Muscle layer of duodenum (tissue), 2 donors: Measurements from ENCODE around the gene LAIR2.

Experiments used
- H3K27ac ChIP-seq: one replicate; pipeline ENCODE4 v1.7.0; 2013; ENCODE audit warnings: mild to moderate bottlenecking, low read length
- H3K27me3 ChIP-seq: one replicate; pipeline ENCODE4 v1.7.0; 2013; ENCODE audit warnings: low read depth, mild to moderate bottlenecking, control low read depth, low read length
- H3K36me3 ChIP-seq, 2 donors: one replicate each; pipeline ENCODE4 v1.7.0; 2013; ENCODE audit warnings: low read length in 2 of 2, control low read depth in 1 of 2, mild to moderate bottlenecking in 1 of 2; ENCODE audit not compliant: insufficient read depth in 2 of 2, control insufficient read depth in 1 of 2
- H3K4me1 ChIP-seq, 2 donors: one replicate each; pipeline ENCODE4 v1.7.0; 2013; ENCODE audit warnings: low read length in 2 of 2, mild to moderate bottlenecking in 2 of 2, control low read depth in 1 of 2, moderate library complexity in 1 of 2; ENCODE audit not compliant: insufficient read depth in 2 of 2, control insufficient read depth in 1 of 2
- H3K4me3 ChIP-seq, 2 donors: one replicate each; pipeline ENCODE4 v1.7.0; 2013; ENCODE audit warnings: low read length in 2 of 2, low read depth in 1 of 2, mild to moderate bottlenecking in 1 of 2
- H3K9me3 ChIP-seq, 2 donors: one replicate each; pipeline ENCODE4 v1.7.0; 2013; ENCODE audit warnings: low read length in 2 of 2, control low read depth in 1 of 2, mild to moderate bottlenecking in 1 of 2; ENCODE audit not compliant: control insufficient read depth in 1 of 2
- donor health status: healthy.

The LAIR2 gene

DNA sequence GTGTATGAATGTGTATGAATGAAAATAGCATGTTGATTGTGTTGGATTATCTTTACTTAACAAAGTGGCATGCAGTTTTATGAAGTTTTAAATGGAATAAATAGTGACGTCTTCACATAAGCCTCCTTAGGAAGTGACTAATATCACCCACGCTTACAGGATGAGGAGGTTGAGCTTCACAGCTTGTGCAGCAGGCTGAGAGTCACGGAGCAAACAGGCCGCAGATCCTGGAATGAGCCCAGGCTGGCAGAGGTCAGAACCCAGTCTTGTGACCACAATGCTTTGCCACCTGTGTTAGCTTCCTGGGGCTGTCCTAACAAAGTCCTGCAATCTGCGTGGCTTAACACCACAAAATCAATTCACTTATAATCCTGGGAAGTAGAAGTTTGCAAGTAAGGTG, 20.8 kb downstream of the LAIR2 start:
- H3K27ac ChIP-seq = no peak overlapping the region
- H3K36me3 ChIP-seq = no peaks in the 10 kb centered on the region
- no peaks in the 10 kb centered on the region for H3K9me3 ChIP-seq
- H3K4me3 ChIP-seq = no peak overlapping the region
- H3K4me1 ChIP-seq = no peaks in the 10 kb centered on the region
- H3K27me3 ChIP-seq = no peaks in the 10 kb centered on the region

DNA sequence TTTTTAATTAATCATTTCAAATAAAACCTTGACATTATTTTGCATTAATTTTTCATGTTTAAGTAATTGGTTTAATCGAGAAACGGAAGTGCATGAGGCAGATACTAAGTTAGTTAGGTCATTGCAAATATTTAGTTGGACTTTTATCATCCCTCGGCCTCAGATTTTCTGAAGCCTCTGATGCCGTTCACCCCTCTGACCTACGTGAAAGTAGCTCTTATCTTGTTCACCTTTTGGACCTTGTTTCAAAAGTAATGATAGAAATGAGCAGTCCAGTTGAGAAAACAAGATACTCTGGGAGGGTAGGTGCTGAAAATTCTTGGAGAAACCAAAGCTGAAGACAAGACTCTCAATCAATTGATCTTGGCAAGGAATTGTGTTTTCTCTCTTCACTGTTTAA, 23.0 kb downstream of the LAIR2 start:
- no peaks in the 10 kb centered on the region for H3K27me3 ChIP-seq
- no peaks in the 10 kb centered on the region for H3K9me3 ChIP-seq
- H3K27ac ChIP-seq = no peak overlapping the region
- H3K4me1 ChIP-seq = no peaks in the 10 kb centered on the region
- no peak overlapping the region for H3K4me3 ChIP-seq
- H3K36me3 ChIP-seq = no peaks in the 10 kb centered on the region

DNA sequence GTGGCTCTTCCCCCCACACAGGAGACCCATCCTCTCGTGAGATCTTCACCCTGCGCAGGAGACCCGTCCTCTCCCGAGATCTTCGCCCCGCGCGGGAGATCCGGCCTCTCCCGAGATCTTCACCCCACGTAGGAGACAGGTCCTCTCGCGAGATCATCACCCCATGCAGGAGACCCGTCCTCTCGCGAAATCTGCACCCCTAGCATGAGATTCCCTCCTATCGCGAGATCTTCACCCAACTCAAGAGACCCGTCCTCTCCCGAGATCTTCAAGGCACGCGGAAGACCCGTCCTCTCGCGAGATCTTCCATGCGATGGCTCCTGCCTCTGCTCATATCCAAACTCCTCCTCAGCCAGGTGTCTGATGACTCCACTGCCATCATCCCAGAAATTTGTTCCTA, 24.3 kb downstream of the LAIR2 start:
- H3K4me1 ChIP-seq = no peaks in the 10 kb centered on the region
- H3K4me3 ChIP-seq = no peak overlapping the region
- H3K27me3 ChIP-seq = no peaks in the 10 kb centered on the region
- no peak overlapping the region for H3K27ac ChIP-seq
- no peaks in the 10 kb centered on the region for H3K9me3 ChIP-seq
- no peaks in the 10 kb centered on the region for H3K36me3 ChIP-seq

DNA sequence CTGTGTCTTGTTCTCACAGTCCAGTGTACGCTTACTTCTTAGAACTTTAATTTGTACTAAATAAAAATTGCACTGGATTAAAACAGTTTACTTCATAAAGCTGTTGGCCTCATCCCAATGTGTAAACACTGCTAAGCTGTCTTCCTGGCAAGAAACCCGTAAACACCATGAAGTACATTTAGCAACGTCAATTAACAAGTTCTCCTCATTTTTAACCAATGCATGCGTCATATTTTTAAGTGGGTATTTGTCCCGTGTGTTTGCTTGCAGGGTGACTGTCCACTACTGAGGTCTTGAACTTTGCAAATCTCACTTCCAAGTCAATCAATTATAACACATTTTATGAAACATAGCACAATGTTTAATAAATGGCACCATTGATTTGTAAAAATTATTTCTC, 28.2 kb downstream of the LAIR2 start:
- no peaks in the 10 kb centered on the region for H3K4me1 ChIP-seq
- no peaks in the 10 kb centered on the region for H3K36me3 ChIP-seq
- H3K27ac ChIP-seq = no peak overlapping the region
- no peak overlapping the region for H3K4me3 ChIP-seq
- H3K9me3 ChIP-seq = no peaks in the 10 kb centered on the region
- no peaks in the 10 kb centered on the region for H3K27me3 ChIP-seq

DNA sequence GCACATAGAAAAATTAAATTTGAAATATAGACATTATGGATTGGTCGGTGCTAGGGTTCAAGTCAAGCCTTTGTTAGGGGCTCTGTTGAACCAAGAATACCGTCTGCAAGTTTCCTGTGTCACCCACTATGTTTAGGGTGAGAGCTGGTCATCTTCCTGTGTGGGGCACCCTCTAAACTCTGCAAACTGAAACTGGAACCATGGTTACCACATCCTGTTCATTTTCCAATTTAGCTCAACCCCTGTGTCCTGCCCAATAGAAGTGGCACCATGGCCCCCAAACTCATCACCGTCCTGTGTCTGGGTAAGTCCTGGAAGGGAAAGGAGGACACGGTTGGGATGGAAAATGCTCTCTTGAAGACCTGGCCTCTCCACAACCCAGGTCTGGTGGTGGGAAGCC, 29.9 kb downstream of the LAIR2 start:
- no peaks in the 10 kb centered on the region for H3K9me3 ChIP-seq
- no peaks in the 10 kb centered on the region for H3K4me1 ChIP-seq
- H3K27me3 ChIP-seq = no peaks in the 10 kb centered on the region
- no peak overlapping the region for H3K4me3 ChIP-seq
- H3K36me3 ChIP-seq = no peaks in the 10 kb centered on the region
- H3K27ac ChIP-seq = no peak overlapping the region

DNA sequence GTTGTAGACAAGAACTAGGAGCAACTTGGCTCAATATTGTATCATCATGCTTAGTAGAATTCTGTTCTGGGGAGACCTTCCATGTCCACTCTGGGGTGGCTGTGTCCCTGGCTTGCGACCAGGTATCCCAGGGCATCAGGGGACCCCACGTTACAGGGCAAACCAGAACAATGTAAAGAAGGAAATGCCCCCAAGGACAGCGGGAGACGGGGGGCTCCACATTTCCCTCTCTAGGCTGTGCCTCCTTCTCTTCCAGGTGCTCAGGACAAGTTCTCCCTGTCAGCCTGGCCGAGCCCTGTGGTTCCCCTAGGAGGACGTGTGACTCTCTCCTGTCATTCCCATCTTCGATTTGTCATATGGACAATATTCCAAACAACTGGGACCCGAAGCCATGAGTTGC, 30.8 kb downstream of the LAIR2 start:
- Histone ChIP-seq H3K4me3 (no peak overlapping the region), H3K36me3 (no peaks in the 10 kb centered on the region), H3K4me1 (no peaks in the 10 kb centered on the region), H3K27me3 (no peaks in the 10 kb centered on the region), H3K27ac (no peak overlapping the region), H3K9me3 (no peaks in the 10 kb centered on the region)

DNA sequence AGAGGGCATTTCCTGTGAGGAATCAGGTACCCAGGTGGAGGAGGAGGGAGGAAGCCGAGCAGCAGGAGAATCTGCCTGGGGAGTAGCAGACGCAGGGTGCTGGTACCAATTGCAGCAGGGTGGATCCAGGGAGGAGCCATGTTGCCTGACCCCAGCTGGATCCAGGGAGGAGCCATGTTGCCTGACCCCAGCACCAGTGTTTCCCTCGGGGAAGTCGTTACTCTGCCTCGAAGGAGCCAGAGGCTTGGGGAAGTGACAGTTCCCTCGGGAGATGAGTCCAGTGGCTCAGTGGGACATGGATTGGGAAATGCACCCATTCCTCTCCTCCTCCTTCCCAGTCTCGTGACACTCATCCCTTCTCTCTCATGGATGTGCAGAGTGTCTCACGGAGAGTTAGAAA, 31.5 kb downstream of the LAIR2 start:
- H3K27me3 ChIP-seq = no peaks in the 10 kb centered on the region
- H3K36me3 ChIP-seq = no peaks in the 10 kb centered on the region
- H3K9me3 ChIP-seq = no peaks in the 10 kb centered on the region
- no peak overlapping the region for H3K27ac ChIP-seq
- H3K4me1 ChIP-seq = no peaks in the 10 kb centered on the region
- H3K4me3 ChIP-seq = no peak overlapping the region

DNA sequence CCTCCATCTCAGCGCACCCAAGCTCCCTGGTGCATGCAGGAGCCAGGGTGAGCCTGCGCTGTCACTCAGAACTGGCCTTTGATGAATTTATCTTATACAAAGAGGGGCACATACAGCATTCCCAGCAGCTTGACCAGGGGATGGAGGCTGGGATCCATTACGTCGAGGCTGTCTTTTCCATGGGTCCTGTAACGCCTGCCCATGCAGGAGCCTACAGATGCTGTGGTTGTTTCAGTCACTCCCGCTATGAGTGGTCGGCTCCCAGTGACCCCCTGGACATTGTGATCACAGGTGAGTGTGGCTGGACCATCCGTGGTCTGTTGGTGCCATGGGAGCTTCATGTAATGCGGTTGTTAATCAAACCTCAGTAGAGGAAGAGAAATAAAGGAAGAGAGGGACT, 33.0 kb downstream of the LAIR2 start:
- no peaks in the 10 kb centered on the region for H3K4me1 ChIP-seq
- no peak overlapping the region for H3K27ac ChIP-seq
- H3K36me3 ChIP-seq = no peaks in the 10 kb centered on the region
- H3K27me3 ChIP-seq = no peaks in the 10 kb centered on the region
- no peak overlapping the region for H3K4me3 ChIP-seq
- no peaks in the 10 kb centered on the region for H3K9me3 ChIP-seq

DNA sequence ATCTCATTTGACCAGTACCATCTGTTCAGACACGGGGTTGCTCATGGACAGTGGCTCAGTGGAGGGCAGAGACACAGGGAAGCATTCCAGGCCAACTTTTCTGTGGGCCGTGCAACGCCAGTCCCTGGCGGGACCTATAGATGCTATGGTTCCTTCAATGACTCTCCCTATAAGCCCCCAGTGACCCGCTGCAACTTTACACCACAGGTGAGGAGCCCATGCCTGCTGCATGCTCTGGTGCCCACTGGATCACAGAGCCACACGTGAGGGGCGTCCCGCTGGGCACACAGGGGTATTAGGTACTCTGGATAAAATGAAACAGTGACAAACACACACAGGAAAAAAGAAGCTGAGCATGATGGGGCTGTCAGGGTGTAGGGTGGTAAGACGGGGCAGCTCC, 34.3 kb downstream of the LAIR2 start:
- H3K36me3 ChIP-seq = no peaks in the 10 kb centered on the region
- no peak overlapping the region for H3K27ac ChIP-seq
- H3K4me3 ChIP-seq = no peak overlapping the region
- no peaks in the 10 kb centered on the region for H3K4me1 ChIP-seq
- no peaks in the 10 kb centered on the region for H3K9me3 ChIP-seq
- H3K27me3 ChIP-seq = no peaks in the 10 kb centered on the region

DNA sequence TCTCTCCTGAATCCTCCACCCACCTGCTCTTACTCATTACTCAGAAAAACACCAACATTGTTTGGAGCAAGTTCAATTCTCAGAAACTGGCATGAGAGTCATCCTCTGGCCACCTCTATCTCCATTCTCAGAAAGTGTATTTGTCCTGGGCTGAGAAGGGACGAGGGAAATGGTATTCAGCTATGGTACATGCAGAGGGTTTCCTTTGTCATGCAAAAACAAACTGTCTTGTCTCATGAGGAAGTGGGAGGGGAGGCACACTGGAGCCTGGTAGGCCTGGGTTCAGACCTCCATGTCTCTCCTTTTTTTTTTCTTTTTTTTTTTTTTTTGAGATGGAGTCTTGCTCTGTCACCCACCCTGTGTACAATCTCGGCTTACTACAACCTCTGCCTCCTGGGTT, 39.1 kb downstream of the LAIR2 start:
- Histone ChIP-seq H3K4me1 (no peaks in the 10 kb centered on the region), H3K4me3 (no peak overlapping the region), H3K27ac (no peak overlapping the region), H3K27me3 (no peaks in the 10 kb centered on the region), H3K36me3 (no peaks in the 10 kb centered on the region), H3K9me3 (peaks cover 0 to 2% of the 10 kb centered on the region in 2 donors)

DNA sequence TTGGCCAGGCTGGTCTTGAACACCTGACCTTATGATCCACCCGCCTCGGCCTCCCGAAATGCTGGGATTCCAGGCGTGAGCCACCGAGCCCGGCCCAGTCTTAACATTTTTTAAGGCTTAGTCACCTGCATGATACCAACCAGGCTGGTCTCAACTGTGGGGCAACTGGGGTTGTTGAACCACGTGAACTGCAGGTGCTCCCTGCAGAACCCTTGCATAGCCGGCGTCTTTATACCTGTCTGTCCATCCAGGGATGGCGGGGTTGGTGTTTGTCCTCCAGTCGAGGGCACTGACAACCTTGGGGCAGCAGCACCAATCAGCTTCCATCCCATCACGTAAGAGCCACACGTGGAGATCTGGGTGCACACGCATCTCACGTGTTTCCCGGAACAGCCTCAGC, 46.2 kb downstream of the LAIR2 start:
- no peak overlapping the region for H3K4me3 ChIP-seq
- H3K9me3 ChIP-seq = peaks cover 0 to 2% of the 10 kb centered on the region in 2 donors
- no peak overlapping the region for H3K27ac ChIP-seq
- no peaks in the 10 kb centered on the region for H3K27me3 ChIP-seq
- no peaks in the 10 kb centered on the region for H3K4me1 ChIP-seq
- H3K36me3 ChIP-seq = no peaks in the 10 kb centered on the region

DNA sequence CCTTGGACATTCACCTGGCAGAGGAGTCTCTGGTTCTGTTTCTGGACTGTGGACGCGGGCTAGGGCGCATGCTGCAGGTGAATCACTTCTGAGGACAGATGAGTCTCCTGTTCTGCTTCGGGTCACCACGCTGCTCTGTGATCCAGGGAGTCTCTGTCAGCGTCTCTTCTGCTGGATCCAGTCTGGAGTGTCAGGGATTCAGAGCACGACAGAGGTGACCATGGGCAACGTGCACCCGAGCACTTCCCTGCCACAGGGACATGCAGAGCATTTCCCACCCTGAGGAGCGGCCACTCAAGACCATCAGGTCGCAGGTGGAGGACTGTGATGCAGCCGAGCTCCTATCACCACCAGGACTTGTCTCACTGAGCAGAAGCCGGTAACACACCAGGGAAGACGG, 46.6 kb downstream of the LAIR2 start:
- Histone ChIP-seq H3K36me3 (no peaks in the 10 kb centered on the region), H3K4me3 (no peak overlapping the region), H3K27ac (no peak overlapping the region), H3K4me1 (no peaks in the 10 kb centered on the region), H3K9me3 (peaks cover 0 to 1% of the 10 kb centered on the region in 2 donors), H3K27me3 (no peaks in the 10 kb centered on the region)
